Prostate gland (tissue), 2 donors: ENCODE measurements around the gene SSBP3. TPM values are rescaled to one million over a fixed set of nuclear protein-coding genes. Genes with fewer than 3 reads are reported as not detected.
A peak's percentile ranks its signal among the peaks of the same experiment; 100 is the strongest.

Experiments used
- DNase-seq: peaks from one replicate; pipeline ENCODE4 v3.0.0-alpha.2; 2019; ENCODE audit warnings: low spot score
- H3K27ac ChIP-seq, 2 donors: fragments of 200-600 bp; sonication (generic); 2 replicates each; pipeline ENCODE4 v1.5.1; 2017 to 2019
- H3K27me3 ChIP-seq: fragments of 200-600 bp; sonication (generic); replicated peaks from 2 replicates; pipeline ENCODE4 v1.5.1; 2019; ENCODE audit not compliant: insufficient read depth
- H3K36me3 ChIP-seq, 2 donors: fragments of 200-600 bp; sonication (generic); 1 replicate in 1 of 2; 2 replicates in 1 of 2; pipeline versions ENCODE4 v1.5.1 to v1.8.1; 2017 to 2019
- H3K4me1 ChIP-seq: fragments of 200-600 bp; sonication (generic); replicated peaks from 2 replicates; pipeline ENCODE4 v1.5.1; 2019
- H3K4me3 ChIP-seq, 2 donors: fragments of 200-600 bp; sonication (generic); 2 replicates each; pipeline ENCODE4 v1.5.1; 2017 to 2019
- H3K9me3 ChIP-seq: fragments of 200-600 bp; sonication (generic); 2 replicates; pipeline ENCODE4 v1.5.1; 2017
- CTCF ChIP-seq, 4 experiments: fragments of 200-600 bp in 2 of 4; fragments of 450-650 bp in 2 of 4; sonication (generic) in 2 of 4; IDR thresholded peaks; 1 replicate in 3 of 4; 2 replicates in 1 of 4; pipeline ENCODE4 v1.5.1; 2016 to 2019; ENCODE audit warnings: antibody characterized with exemption in 4 of 4, mild to moderate bottlenecking in 2 of 4, moderate library complexity in 2 of 4
- POLR2A ChIP-seq: fragments of 450-650 bp; IDR thresholded peaks from one replicate; pipeline ENCODE4 v1.6.1; 2016; ENCODE audit warnings: antibody characterized with exemption, mild to moderate bottlenecking
- POLR2AphosphoS5 ChIP-seq: sonication (generic); formaldehyde crosslinking; IDR thresholded peaks from one replicate; pipeline ENCODE4 v1.6.1; 2017; ENCODE audit warnings: antibody characterized with exemption
- WGBS: methylation state at CpG from one replicate; pipeline ENCODE4 v1.1.5; 2018; 5-methylcytosine and 5-hydroxymethylcytosine counted together
- intact Hi-C: fragments of 100-400 bp; cut with DNase I; formaldehyde crosslinking; loops from one replicate; pipeline ENCODE4 v1.14.2; 2022
- total RNA-seq, 2 donors: library from RNA; depleted of rRNA; stranded (reverse); fragments of >200 nt; gene quantifications; one replicate each; pipeline ENCODE4 v1.1.0, GENCODE V29; 2016

The SSBP3 gene
- total RNA-seq, 2 donors from 2014 or later, result 45.0 to 94.4 TPM

GRCh38 chr1:54378157-54378873 is 27.9 kb downstream of the SSBP3 start:
- no peak for TF ChIP-seq POLR2A
- TF ChIP-seq POLR2AphosphoS5, result no peak
- TF ChIP-seq CTCF (IDR thresholded peaks at IDR 0.05), result no peak
- Histone ChIP-seq H3K9me3 (no peaks in the 10 kb centered on the region), H3K4me3 (no peak overlapping the region), H3K36me3 (no peaks in the 10 kb centered on the region), H3K27ac (peak overlapping the region in 1 of 2 donors; percentile 20), H3K27me3 (no peaks in the 10 kb centered on the region), H3K4me1 (peaks cover 6% of the 10 kb centered on the region)
- intact Hi-C loops, result no loop called here
- DNase-seq, result no peak
- WGBS, result 49% methylated on average over 17 of the region's 17 CpGs

GRCh38 chr1:54377040-54377691 is 29.0 kb downstream of the SSBP3 start:
- 72% methylated on average over 8 of the region's 8 CpGs for WGBS
- intact Hi-C loops, result no loop called here
- no peak overlapping the region for H3K4me3 ChIP-seq
- H3K27me3 ChIP-seq, result no peaks in the 10 kb centered on the region
- DNase-seq, result no peak
- no peaks in the 10 kb centered on the region for H3K9me3 ChIP-seq
- H3K27ac ChIP-seq, result no peak overlapping the region
- peaks cover 12% of the 10 kb centered on the region for H3K4me1 ChIP-seq
- TF ChIP-seq POLR2A (no peak), CTCF (IDR thresholded peaks at IDR 0.05) (no peak), POLR2AphosphoS5 (no peak)
- no peaks in the 10 kb centered on the region for H3K36me3 ChIP-seq

- no peak for DNase-seq
- Histone ChIP-seq H3K36me3 (no peaks in the 10 kb centered on the region), H3K4me3 (no peak overlapping the region), H3K27me3 (no peaks in the 10 kb centered on the region), H3K4me1 (peaks cover 17% of the 10 kb centered on the region), H3K9me3 (no peaks in the 10 kb centered on the region), H3K27ac (no peak overlapping the region)
- no peak for TF ChIP-seq POLR2AphosphoS5
- TF ChIP-seq POLR2A, result no peak
- TF ChIP-seq CTCF (IDR thresholded peaks at IDR 0.05), result no peak
- WGBS, result 76% methylated on average over 7 of the region's 7 CpGs
- intact Hi-C loops, result no loop called here
Observed at GRCh38 chr1:54376430-54377039, 29.7 kb downstream of the SSBP3 start.

- Histone ChIP-seq H3K4me3 (no peak overlapping the region), H3K9me3 (no peaks in the 10 kb centered on the region), H3K4me1 (peaks cover 24% of the 10 kb centered on the region), H3K27me3 (no peaks in the 10 kb centered on the region), H3K36me3 (no peaks in the 10 kb centered on the region), H3K27ac (no peak overlapping the region)
- DNase-seq, result no peak
- WGBS, result 71% methylated on average over 8 of the region's 8 CpGs
- intact Hi-C loops, result no loop called here
- TF ChIP-seq POLR2AphosphoS5 (no peak), POLR2A (no peak), CTCF (IDR thresholded peaks at IDR 0.05) (no peak)
Observed at GRCh38 chr1:54375712-54376429, 30.3 kb downstream of the SSBP3 start.
